WTC11 (cell line): ENCODE measurements around the gene PLLP. TPM values are rescaled to one million over a fixed set of nuclear protein-coding genes. Genes with fewer than 3 reads are reported as not detected.

Experiments
- ATAC-seq: fragments of 200-7000 bp; cut with Tn5 transposase; 2 replicates; pipeline ENCODE4 v1.10.0; 2021; ENCODE audit warnings: mild to moderate bottlenecking, moderate library complexity
- CTCF ChIA-PET: fragments of 300-600 bp; sonication (Branson Sonifier 250); formaldehyde crosslinking; loops from one replicate; lab custom pipeline; 2021; ENCODE audit warnings: antibody characterized with exemption; lab: Charles Lee
- POLR2A ChIA-PET: fragments of 350-600 bp; sonication (Branson Sonifier 250); formaldehyde crosslinking; loops from one replicate; lab custom pipeline; 2021; ENCODE audit warnings: antibody characterized with exemption; lab: Charles Lee
- DNase-seq: peaks from one replicate; pipeline ENCODE4 v3.0.0; 2021; ENCODE audit warnings: low spot score
- H3K27ac Mint-ChIP-seq: 2 replicates; pipeline ENCODE4 v1.8.0; 2021; ENCODE audit warnings: mixed read lengths
- H3K27me3 Mint-ChIP-seq: 2 replicates; pipeline ENCODE4 v1.8.0; 2021; ENCODE audit warnings: low read depth, mild to moderate bottlenecking, moderate library complexity, mixed read lengths
- H3K36me3 Mint-ChIP-seq: 2 replicates; pipeline ENCODE4 v1.8.0; 2021; ENCODE audit warnings: mixed read lengths
- H3K4me1 Mint-ChIP-seq: 2 replicates; pipeline ENCODE4 v1.8.0; 2022; ENCODE audit warnings: mixed read lengths
- H3K4me3 Mint-ChIP-seq: 2 replicates; pipeline ENCODE4 v1.8.0; 2021; ENCODE audit warnings: mild to moderate bottlenecking, moderate library complexity, mixed read lengths
- H3K9me3 Mint-ChIP-seq: 2 replicates; pipeline ENCODE4 v1.8.0; 2021; ENCODE audit warnings: mixed read lengths
- EMX1 ChIP-seq: fragments of 250-450 bp; sonication (Bioruptor Pico); IDR thresholded peaks from 2 replicates; pipeline ENCODE4 v1.8.0; 2021; ENCODE audit warnings: mild to moderate bottlenecking
- FOXK1 ChIP-seq: sonication (generic); formaldehyde crosslinking; IDR thresholded peaks from 2 replicates; pipeline ENCODE4 v1.8.0; 2022; ENCODE audit warnings: mild to moderate bottlenecking, moderate library complexity, missing genetic modification reagents
- MYBL2 ChIP-seq: sonication (generic); formaldehyde crosslinking; IDR thresholded peaks from 2 replicates; pipeline ENCODE4 v1.8.1; 2023; ENCODE audit warnings: mild to moderate bottlenecking, moderate library complexity, missing genetic modification reagents
- NR3C1 ChIP-seq: sonication (generic); formaldehyde crosslinking; conservative IDR thresholded peaks from 2 replicates; pipeline ENCODE4 v1.8.1; 2023; ENCODE audit warnings: low read depth, mild to moderate bottlenecking, missing genetic modification reagents
- SP1 ChIP-seq: sonication (generic); formaldehyde crosslinking; conservative IDR thresholded peaks from 2 replicates; pipeline ENCODE4 v1.8.1; 2022; ENCODE audit warnings: missing genetic modification reagents
- ZNF138 ChIP-seq: sonication (generic); formaldehyde crosslinking; conservative IDR thresholded peaks from 2 replicates; pipeline ENCODE4 v1.8.1; 2022; ENCODE audit warnings: mild to moderate bottlenecking, moderate library complexity, missing genetic modification reagents
- ZNF232 ChIP-seq: sonication (generic); formaldehyde crosslinking; IDR thresholded peaks from 2 replicates; pipeline ENCODE4 v1.8.0; 2022; ENCODE audit warnings: mild to moderate bottlenecking, missing genetic modification reagents
- ZNF317 ChIP-seq: sonication (generic); formaldehyde crosslinking; IDR thresholded peaks from 2 replicates; pipeline ENCODE4 v1.8.1; 2023; ENCODE audit warnings: low read depth, mild to moderate bottlenecking, moderate library complexity, missing genetic modification reagents, borderline replicate concordance
- ZNF671 ChIP-seq: fragments of 250-450 bp; sonication (Bioruptor Pico); IDR thresholded peaks from 2 replicates; pipeline ENCODE4 v1.8.0; 2021; ENCODE audit warnings: mild to moderate bottlenecking
- total RNA-seq: library from RNA; stranded (reverse); gene quantifications from 3 replicates; pipeline ENCODE4 v1.2.3, GENCODE V29; 2021
- TF ChIP-seq, protein P1 (sequence below): sonication (generic); formaldehyde crosslinking; IDR thresholded peaks from 2 replicates; pipeline ENCODE4 v1.8.1; 2022; ENCODE audit warnings: missing genetic modification reagents, borderline replicate concordance
- TF ChIP-seq, protein P2 (sequence below): fragments of 250-450 bp; sonication (Bioruptor Pico); IDR thresholded peaks from 2 replicates; pipeline ENCODE4 v1.9.0; 2021; ENCODE audit warnings: mild to moderate bottlenecking, borderline replicate concordance
- TF ChIP-seq, protein P3 (sequence below): sonication (generic); formaldehyde crosslinking; IDR thresholded peaks from 2 replicates; pipeline ENCODE4 v1.8.0; 2022; ENCODE audit warnings: missing genetic modification reagents
- TF ChIP-seq, protein P4 (sequence below): sonication (generic); formaldehyde crosslinking; IDR thresholded peaks from 2 replicates; pipeline ENCODE4 v1.8.0; 2023; ENCODE audit warnings: missing genetic modification reagents

Gene PLLP
- total RNA-seq, 1 experiment from 2014 or later = 2.8 TPM

DNA sequence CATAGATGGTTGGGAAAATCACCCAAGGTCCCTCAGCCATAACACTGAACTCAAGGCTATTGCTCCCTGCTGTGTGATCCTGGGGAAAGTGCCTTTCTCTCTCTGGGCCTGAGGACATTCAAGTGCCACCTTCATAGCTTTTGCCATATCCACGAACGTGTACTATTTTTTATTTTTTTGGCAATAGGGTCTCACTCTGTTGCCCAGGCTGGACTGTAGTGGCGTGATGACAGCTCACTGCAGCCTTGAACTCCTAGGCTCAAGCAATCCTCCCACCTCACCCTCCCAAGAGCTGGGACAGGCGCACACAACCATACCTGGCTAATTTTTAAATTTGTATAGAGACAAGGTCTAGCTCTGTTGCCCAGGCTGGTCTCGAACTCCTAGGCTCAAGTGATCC, 10.6 kb downstream of the PLLP start:
- CTCF ChIA-PET = no interaction called here
- no peak for ATAC-seq

DNA sequence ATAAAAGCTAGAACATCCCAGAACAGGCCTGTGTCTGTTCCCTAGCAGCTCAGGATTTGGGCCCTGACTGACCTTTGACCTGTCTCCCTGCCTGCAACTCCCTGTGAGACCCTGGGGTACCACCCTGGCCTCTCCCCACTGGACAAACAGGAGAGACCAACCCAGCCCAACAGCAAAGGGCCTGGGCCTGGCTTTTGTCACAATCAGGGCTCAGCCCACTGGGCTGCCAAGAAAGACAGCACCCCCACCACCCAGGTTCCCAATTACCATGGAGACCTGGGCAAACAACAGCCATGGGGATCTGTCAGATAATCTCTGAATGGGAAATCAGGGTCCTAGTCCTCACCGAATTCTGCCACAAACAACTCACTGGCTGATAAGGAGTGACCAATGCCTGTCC, 11.1 kb downstream of the PLLP start:
- POLR2A ChIA-PET = no interaction called here
- H3K9me3 Mint-ChIP-seq = no peaks in the 10 kb centered on the region
- H3K4me3 Mint-ChIP-seq = no peak overlapping the region
- no peak overlapping the region for H3K27ac Mint-ChIP-seq
- no peaks in the 10 kb centered on the region for H3K36me3 Mint-ChIP-seq
- H3K4me1 Mint-ChIP-seq = peaks cover 17% of the 10 kb centered on the region
- no peaks in the 10 kb centered on the region for H3K27me3 Mint-ChIP-seq
- CTCF ChIA-PET = no interaction called here
- no peak for TF ChIP-seq MYBL2
- no peak for TF ChIP-seq ZNF232 (CRISPR knock-in tag)
- TF ChIP-seq ZNF671 (CRISPR knock-in tag) = no peak
- TF ChIP-seq ZNF138 (CRISPR knock-in tag) = no peak
- ATAC-seq = no peak
- no peak for DNase-seq

More for the DNA sequence above, 10.6 kb downstream of the PLLP start:
- DNase-seq = no peak
- no peaks in the 10 kb centered on the region for H3K9me3 Mint-ChIP-seq
- no peaks in the 10 kb centered on the region for H3K27me3 Mint-ChIP-seq
- H3K4me1 Mint-ChIP-seq = peaks cover 17% of the 10 kb centered on the region
- no peaks in the 10 kb centered on the region for H3K36me3 Mint-ChIP-seq
- TF ChIP-seq FOXK1 (no peak), NR3C1 (CRISPR knock-in tag) (no peak), SP1 (no peak), EMX1 (CRISPR knock-in tag) (no peak), ZNF317 (CRISPR knock-in tag) (no peak)
- TF ChIP-seq, protein P1, sequence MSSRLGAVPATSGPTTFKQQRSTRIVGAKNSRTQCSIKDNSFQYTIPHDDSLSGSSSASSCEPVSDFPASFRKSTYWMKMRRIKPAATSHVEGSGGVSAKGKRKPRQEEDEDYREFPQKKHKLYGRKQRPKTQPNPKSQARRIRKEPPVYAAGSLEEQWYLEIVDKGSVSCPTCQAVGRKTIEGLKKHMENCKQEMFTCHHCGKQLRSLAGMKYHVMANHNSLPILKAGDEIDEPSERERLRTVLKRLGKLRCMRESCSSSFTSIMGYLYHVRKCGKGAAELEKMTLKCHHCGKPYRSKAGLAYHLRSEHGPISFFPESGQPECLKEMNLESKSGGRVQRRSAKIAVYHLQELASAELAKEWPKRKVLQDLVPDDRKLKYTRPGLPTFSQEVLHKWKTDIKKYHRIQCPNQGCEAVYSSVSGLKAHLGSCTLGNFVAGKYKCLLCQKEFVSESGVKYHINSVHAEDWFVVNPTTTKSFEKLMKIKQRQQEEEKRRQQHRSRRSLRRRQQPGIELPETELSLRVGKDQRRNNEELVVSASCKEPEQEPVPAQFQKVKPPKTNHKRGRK (CRISPR knock-in tag) = no peak
- TF ChIP-seq, protein P2, sequence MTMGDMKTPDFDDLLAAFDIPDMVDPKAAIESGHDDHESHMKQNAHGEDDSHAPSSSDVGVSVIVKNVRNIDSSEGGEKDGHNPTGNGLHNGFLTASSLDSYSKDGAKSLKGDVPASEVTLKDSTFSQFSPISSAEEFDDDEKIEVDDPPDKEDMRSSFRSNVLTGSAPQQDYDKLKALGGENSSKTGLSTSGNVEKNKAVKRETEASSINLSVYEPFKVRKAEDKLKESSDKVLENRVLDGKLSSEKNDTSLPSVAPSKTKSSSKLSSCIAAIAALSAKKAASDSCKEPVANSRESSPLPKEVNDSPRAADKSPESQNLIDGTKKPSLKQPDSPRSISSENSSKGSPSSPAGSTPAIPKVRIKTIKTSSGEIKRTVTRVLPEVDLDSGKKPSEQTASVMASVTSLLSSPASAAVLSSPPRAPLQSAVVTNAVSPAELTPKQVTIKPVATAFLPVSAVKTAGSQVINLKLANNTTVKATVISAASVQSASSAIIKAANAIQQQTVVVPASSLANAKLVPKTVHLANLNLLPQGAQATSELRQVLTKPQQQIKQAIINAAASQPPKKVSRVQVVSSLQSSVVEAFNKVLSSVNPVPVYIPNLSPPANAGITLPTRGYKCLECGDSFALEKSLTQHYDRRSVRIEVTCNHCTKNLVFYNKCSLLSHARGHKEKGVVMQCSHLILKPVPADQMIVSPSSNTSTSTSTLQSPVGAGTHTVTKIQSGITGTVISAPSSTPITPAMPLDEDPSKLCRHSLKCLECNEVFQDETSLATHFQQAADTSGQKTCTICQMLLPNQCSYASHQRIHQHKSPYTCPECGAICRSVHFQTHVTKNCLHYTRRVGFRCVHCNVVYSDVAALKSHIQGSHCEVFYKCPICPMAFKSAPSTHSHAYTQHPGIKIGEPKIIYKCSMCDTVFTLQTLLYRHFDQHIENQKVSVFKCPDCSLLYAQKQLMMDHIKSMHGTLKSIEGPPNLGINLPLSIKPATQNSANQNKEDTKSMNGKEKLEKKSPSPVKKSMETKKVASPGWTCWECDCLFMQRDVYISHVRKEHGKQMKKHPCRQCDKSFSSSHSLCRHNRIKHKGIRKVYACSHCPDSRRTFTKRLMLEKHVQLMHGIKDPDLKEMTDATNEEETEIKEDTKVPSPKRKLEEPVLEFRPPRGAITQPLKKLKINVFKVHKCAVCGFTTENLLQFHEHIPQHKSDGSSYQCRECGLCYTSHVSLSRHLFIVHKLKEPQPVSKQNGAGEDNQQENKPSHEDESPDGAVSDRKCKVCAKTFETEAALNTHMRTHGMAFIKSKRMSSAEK (CRISPR knock-in tag) = no peak
- TF ChIP-seq, protein P3, sequence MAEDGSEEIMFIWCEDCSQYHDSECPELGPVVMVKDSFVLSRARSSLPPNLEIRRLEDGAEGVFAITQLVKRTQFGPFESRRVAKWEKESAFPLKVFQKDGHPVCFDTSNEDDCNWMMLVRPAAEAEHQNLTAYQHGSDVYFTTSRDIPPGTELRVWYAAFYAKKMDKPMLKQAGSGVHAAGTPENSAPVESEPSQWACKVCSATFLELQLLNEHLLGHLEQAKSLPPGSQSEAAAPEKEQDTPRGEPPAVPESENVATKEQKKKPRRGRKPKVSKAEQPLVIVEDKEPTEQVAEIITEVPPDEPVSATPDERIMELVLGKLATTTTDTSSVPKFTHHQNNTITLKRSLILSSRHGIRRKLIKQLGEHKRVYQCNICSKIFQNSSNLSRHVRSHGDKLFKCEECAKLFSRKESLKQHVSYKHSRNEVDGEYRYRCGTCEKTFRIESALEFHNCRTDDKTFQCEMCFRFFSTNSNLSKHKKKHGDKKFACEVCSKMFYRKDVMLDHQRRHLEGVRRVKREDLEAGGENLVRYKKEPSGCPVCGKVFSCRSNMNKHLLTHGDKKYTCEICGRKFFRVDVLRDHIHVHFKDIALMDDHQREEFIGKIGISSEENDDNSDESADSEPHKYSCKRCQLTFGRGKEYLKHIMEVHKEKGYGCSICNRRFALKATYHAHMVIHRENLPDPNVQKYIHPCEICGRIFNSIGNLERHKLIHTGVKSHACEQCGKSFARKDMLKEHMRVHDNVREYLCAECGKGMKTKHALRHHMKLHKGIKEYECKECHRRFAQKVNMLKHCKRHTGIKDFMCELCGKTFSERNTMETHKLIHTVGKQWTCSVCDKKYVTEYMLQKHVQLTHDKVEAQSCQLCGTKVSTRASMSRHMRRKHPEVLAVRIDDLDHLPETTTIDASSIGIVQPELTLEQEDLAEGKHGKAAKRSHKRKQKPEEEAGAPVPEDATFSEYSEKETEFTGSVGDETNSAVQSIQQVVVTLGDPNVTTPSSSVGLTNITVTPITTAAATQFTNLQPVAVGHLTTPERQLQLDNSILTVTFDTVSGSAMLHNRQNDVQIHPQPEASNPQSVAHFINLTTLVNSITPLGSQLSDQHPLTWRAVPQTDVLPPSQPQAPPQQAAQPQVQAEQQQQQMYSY = no peak
- TF ChIP-seq, protein P4, sequence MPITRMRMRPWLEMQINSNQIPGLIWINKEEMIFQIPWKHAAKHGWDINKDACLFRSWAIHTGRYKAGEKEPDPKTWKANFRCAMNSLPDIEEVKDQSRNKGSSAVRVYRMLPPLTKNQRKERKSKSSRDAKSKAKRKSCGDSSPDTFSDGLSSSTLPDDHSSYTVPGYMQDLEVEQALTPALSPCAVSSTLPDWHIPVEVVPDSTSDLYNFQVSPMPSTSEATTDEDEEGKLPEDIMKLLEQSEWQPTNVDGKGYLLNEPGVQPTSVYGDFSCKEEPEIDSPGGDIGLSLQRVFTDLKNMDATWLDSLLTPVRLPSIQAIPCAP (CRISPR knock-in tag) = no peak
- H3K27ac Mint-ChIP-seq = no peak overlapping the region
- no peak overlapping the region for H3K4me3 Mint-ChIP-seq
- POLR2A ChIA-PET = no interaction called here
